Ramos (cell line): ENCODE measurements around the gene STK33.
"Not testable (repeated sequence)": the region's sequence is repeated elsewhere in the genome, so short reads cannot be mapped to it uniquely, and the experiment has no call there.

ENCODE experiments used
- in situ Hi-C: fragments of 300-500 bp; cut with MboI; formaldehyde crosslinking; loops from one replicate; pipeline ENCODE4 v1.14.3; 2022; ENCODE audit warnings: low sequenced_read_pairs; ENCODE audit not compliant: unreplicated experiment

The STK33 gene

GRCh38 chr11:8558436-8558835 lies 35.6 kb downstream of the STK33 start:
- in situ Hi-C loops = no loop called here

DNA sequence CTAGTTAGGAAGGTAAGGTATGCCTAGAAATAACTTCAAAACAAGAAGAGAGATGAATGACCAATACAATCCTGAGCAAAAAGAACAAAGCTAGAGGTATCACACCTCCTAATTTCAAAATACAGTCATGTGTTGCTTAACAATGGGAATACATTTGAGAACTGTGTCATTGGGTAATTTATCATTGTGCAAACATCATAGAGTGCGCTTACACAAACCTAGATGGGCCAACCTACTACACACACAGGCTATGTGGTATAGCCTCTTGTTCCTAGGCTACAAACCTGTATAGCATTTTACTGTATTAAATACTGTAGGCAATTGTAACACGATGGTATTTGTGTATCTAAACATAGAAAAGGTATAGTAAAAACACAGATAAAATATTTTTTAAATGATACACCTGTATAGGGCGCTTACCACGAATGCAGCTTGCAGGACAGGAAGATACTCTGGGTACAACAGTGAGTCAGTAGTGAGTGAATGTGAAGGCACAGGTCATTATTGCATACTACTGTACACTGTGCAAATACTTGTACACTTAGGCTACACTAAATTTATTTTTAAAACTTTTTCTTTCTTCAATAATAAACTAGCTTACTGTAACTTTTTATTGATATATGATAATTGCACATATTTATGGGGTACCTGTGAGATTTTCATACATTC lies 48.2 kb downstream of the STK33 start:
- in situ Hi-C loops = no loop called here

DNA sequence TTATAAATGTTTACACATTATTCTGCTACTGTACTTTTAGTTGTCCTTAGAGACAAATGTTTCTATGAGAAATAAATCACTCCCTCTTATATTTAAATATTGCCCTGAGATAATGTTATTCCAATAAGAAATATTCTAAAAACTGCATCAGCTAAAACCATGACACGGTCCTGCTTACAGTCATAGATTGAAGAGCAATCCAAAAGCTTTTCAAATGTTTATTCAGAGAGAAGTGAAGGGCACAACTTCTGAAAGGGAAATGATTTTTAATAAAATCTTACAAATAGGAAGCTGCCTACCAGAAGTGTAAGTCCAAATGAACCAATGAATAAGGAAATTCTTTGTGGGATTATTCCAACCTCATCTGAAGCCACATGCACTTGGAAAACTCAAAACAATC lies 49.2 kb downstream of the STK33 start:
- in situ Hi-C loops = no loop called here

DNA sequence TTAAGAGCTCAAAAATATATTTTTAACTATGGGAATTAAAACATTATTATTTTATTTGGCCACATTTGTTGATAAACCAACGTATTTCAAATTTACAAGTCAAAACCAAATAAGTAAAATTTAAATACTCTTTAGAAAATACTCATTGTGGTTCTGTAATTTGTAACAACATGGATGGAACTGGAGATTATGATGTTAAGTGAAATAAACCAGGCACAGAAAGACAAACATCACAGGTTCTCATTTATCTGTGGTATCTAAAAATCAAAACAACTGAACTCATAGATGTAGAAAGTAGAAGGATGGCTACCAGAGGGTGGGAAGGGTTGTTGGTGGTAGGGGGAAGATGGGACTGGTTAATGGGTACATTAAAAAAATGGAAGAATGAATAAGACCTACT lies 50.8 kb downstream of the STK33 start:
- in situ Hi-C loops = no loop called here

DNA sequence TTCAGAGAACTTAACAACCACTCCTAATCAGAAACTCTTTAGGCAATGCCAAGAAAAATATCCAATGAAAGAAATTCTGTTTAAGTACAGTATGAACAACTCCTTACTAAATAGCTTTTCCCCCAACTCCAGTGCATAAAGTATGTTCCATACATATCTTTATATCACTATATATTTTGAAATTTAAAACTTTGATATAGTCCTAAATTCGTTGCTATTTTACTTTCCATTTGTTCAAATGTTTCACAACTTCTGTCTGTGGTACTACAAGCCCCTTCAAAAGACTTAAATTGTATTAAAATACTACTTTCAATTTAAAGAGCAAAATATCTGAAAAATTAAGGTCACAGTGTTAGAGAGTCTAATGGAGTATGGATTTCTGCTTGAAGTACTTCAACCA lies 52.6 kb downstream of the STK33 start:
- in situ Hi-C loops = no loop called here

DNA sequence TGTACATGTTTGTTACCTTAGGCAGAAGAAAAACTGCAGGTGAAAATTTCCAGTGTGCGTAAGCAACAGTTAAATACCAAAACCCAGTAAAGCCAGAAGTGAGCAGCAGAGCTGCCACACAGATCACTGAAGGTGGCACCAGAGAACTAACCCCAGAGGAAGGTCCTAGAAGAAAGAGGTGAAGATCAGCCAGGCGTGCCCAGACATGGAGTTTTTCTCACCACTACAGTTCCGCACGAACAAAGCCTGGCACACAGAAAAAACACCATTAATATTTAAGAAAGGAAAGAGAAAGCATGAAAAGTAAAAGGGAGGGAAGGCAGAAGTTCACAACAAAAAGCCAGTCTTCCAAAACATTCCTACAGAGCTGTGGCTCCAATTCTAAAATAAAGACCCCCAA lies 60.7 kb downstream of the STK33 start:
- in situ Hi-C loops = no loop called here

DNA sequence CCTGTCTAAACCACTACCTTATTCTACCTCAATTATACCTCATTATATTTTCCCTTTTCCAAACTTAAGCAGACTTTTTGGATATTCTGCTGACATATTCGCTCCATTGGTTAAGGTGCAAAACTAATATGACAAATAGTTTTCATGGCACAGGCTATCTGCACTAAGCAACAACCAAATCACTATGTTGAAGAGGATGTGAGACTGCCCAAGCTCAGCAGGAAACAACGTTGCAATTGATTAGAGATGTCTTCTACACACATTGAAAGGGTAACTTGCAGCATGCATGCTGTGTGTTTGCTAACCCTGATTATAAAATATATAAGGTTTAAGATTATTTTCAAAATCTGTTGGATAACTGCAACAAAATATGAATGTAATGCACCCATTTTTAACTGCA lies 61.6 kb downstream of the STK33 start:
- in situ Hi-C loops = no loop called here

DNA sequence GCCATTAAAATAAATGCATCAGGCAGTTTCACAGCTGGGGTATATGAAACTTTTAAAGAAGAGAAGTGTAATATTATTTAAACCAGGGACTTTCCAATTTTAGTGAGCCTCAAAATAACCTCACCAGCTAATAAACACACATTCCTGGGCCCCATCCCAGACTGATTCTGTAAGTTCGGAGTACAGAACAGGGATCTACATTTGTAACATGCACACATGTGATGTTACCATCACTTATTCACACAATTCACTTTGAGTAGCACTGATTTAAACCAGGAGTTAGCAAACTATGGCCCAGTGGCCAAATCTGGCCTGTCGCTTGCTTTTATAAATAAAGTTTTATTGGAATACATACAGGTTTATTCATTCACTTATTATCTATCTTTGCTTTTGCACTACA lies 62.0 kb downstream of the STK33 start:
- in situ Hi-C loops = no loop called here

DNA sequence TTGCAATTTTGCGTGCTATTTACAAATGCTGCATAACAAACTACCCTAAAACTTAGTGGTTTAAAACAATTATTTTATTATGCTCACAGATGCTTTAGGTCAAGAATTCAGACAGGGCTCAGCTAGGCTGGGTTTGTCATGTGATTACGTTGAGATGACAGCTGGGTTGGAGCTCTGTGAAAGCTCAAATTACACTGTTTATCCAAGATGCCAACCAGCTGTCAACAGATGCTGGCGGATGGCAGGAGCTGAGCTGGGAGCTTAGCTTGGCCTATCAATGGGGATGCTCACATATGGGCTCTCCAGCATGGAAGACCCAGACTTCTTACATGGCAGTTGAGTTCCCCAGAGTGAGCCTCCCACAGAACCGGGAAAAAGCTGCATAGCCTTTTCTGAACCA lies 62.7 kb downstream of the STK33 start:
- in situ Hi-C loops = no loop called here

DNA sequence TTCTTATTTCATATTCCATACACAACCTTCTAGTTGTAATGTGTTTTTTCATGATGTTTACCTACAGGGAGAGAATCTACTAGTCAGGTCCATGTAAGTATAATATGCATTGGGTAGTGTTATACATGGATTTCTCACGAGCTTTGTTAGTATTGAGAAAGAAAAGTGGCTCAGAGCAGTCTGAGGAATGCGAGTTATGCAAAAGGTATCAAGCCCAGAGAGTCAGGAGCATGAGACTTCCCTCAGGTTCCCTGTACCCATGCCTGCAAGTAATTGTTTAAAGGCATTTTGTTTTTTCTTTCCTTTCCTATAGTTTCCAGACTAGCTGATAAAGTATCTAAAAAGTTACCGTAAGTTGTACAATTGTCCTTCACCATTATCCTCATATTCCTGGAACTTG lies 66.1 kb downstream of the STK33 start:
- in situ Hi-C loops = no loop called here

- in situ Hi-C loops = no loop called here
Measured at GRCh38 chr11:8523396-8523795, 70.6 kb downstream of the STK33 start.

GRCh38 chr11:8512547-8512946 lies 81.5 kb downstream of the STK33 start:
- in situ Hi-C loops = no loop called here

- in situ Hi-C loops = no loop called here
Measured at GRCh38 chr11:8503910-8504364, 90.1 kb downstream of the STK33 start.

GRCh38 chr11:8501836-8502235 lies 92.2 kb downstream of the STK33 start:
- in situ Hi-C loops = no loop called here

GRCh38 chr11:8488395-8488794 lies 105.6 kb downstream of the STK33 start:
- in situ Hi-C loops = no loop called here

DNA sequence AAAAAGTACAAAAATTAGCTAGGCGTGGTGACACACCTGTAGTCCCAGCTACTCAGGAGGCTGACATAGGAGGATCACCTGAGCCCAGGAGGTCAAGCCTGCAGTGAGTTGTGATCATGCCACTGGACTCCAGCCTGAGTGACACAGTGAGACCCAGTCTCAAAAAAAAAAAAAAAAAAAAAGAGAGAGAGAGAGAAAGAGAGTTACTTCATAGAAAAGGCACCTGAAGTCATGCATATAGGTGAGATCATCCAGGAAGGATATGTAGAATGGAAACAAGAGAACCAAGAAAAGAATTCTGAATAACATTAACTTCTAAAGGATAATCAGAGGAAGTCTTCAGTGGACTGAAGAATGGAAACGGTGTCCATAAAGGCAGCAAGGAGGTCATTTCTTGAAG lies 106.8 kb downstream of the STK33 start:
- in situ Hi-C loops = no loop called here

DNA sequence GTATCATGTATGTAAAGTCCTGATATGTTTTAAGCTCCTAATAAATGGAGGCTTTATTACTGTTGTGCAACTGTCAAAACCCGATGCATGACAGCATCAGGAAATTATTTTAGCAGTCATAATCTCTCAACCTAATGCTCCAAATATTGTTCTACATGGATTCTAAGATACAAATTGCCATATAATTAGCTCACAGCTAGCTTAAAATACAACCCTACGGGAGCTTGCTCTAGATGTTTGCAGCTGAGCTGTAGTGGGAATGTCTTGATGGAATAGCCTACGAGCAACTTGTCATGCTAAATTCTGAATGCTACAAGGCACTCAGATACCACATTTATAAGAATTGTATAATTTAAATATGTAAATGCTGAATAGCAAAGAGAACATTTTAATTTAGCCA lies 109.8 kb downstream of the STK33 start:
- in situ Hi-C loops = no loop called here

- in situ Hi-C loops = no loop called here
Measured at GRCh38 chr11:8480858-8481257, 113.2 kb downstream of the STK33 start.

DNA sequence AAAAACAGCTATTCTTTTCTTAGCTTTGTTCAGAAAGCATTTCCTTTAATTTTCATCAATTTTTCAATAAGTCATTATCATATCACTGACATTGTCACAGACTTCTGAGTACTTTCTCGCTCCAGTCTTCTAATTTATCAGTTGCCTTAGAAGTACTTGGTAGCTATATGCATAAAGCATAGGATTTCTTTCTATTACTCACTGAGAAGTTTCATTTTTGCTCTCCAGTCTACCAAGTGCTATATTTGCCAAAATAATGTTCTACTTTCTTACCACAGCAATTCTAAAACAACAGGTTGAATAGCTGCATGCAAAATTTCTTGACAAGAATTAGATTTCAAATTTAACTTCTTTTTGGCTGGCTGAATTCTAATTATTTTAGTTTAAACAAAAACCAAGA lies 116.3 kb downstream of the STK33 start:
- in situ Hi-C loops = no loop called here

- in situ Hi-C loops = no loop called here
Measured at GRCh38 chr11:8477151-8477550, 116.9 kb downstream of the STK33 start.

GRCh38 chr11:8467806-8468205 lies 126.2 kb downstream of the STK33 start:
- in situ Hi-C loops = not testable (repeated sequence)

GRCh38 chr11:8467356-8467755 lies 126.7 kb downstream of the STK33 start:
- in situ Hi-C loops = not testable (repeated sequence)

GRCh38 chr11:8466884-8467283 lies 127.1 kb downstream of the STK33 start:
- in situ Hi-C loops = not testable (repeated sequence)
